Muscle of arm (tissue), 12 donors: ENCODE measurements around the gene RXRA. TPM values are rescaled to one million over a fixed set of nuclear protein-coding genes. Genes with fewer than 3 reads are reported as not detected.
A peak's percentile ranks its signal among the peaks of the same experiment; 100 is the strongest.

Experiments used
- DNase-seq: peaks from one replicate; pipeline ENCODE4 v3.0.0-alpha.2; 2013
- polyA plus RNA-seq, 12 donors: library from polyadenylated mRNA; unstranded; fragments of 120-200 nt; gene quantifications; one replicate each; pipeline ENCODE4 v1.2.1, GENCODE V29; 2013; ENCODE audit not compliant: insufficient read length in 12 of 12

RXRA gene
- polyA plus RNA-seq, 12 donors, result 23.7 to 75.2 (median 28.6) TPM; not detected in 1

DNA sequence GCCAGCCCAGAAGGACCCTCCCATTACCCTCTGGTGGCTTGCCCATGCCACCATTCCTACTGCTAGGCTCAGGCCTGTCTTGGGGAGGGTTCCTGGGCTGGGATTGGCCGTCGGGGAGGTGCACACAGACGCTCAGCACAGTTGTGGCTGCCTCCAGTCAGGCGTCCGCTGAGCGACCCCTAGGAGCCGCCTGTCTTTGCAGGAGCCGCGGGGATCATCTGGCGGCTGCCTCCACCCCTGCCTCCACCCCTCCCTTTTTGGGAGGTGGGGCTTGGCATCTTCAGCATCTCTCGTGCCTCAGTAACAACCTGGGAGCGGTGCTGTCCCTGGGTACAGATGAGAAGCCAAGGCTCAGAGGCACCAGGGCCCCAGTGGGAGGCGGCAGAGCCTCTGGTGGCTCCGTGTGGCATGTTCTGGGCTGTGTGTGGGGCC, 39.6 kb downstream of the RXRA start:
- peak; percentile 86 for DNase-seq

DNA sequence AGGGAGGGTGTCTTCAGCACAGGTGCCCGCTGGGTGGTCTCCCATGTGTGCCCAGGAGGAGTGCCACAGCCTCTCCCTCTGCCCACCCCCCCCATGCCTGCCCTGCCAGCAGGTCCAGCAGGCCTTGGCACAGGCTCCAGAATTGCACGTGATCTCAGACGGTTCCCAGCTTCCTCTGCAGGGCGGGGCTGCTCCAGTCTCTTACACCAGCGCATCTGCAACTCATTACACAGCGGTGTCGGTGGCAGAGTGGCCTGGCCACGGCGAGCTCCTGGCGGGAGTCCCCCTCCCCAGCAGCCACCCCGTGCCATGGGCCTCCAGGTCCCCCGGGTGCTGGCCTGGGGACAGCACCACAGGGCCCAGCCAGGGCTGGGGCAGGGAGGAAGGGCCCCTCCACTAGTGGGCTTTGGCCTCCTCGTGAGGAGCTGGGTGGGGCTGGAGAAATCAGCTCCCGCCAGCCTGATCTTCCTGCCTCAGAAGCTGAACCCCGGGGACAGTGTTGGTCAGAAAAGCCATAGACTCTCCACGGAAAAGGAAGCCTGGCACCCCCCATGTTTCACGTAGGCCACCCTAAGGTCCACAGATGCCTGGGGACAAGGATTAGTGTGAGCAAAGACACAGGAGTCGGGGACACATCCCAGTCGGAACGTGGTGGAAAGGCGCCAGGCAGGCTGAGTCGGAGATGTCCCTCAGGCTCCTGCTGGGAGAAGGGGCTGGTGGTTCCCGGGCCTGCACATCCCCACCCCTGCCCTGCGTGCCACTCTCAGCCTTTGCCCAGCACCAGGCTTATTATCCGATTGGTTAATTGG, 40.2 kb downstream of the RXRA start:
- peak; percentile 92 for DNase-seq

- no peak for DNase-seq
Observed at GRCh38 chr9:134367061-134367460, 40.8 kb downstream of the RXRA start.

GRCh38 chr9:134367791-134368490, 41.7 kb downstream of the RXRA start:
- no peak for DNase-seq

DNA sequence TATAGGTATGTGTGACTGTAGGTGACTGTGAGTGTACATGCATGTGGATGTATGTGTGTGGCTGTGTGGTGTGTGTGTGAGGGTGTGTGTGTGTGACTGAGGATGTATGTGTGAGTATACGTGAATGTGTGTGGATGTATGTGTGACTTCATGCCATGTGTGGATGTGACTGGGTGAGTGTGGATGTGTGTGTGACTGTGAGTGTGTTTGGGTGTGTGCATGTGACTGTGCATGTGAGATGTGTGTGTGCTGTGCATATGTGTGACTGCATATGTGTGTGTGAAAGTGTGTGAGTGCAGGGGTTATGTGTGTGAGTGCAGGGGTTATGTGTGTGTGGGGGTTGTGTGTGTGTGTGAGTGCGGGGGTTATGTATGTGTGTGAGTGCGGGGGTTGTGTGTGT, 42.3 kb downstream of the RXRA start:
- no peak for DNase-seq

DNA sequence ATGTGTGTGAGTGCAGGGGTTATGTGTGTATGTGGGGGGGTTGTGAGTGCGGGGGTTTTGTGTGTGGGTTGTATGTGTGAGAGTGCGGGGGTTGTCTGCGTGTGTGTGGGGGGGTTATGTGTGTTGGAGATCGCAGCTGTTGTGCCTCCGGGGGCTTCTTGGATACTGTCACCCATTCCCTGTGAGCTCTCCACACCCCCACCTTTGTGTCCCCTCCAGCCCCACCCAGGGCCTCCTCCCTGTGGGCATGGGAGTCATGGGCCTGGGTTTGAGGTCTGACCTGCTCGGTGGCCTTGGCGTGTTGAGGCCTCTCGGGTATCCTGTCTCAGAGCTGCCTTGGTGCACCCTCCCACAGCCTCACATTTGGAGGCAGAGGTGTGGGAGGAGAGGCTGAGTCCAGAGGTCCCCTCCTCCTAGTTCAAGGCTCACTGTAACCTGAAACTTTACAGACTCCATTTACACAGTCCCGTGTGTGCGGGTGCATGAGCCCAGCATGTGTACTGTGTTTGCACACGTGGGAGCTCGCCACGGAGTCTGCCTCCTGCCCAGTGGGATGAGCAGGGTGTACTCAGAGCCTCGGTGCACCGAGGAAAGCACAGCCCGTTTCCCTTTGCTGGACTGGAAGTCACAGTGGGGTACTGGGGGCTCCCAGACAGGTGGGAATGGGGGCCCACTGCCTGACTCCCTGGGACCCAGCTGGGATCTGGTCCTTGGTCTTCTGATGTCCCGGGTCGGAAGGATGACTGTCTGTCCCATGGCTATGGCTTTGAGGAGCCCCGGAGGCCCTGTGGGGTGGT, 43.4 kb downstream of the RXRA start:
- DNase-seq, result no peak

GRCh38 chr9:134370213-134370492, 43.9 kb downstream of the RXRA start:
- DNase-seq, result no peak

- no peak for DNase-seq
Observed at GRCh38 chr9:134370638-134371037, 44.4 kb downstream of the RXRA start.

GRCh38 chr9:134371731-134372130, 45.5 kb downstream of the RXRA start:
- DNase-seq, result peak; percentile 31

- DNase-seq, result no peak
Observed at GRCh38 chr9:134372581-134373267, 46.5 kb downstream of the RXRA start.

DNA sequence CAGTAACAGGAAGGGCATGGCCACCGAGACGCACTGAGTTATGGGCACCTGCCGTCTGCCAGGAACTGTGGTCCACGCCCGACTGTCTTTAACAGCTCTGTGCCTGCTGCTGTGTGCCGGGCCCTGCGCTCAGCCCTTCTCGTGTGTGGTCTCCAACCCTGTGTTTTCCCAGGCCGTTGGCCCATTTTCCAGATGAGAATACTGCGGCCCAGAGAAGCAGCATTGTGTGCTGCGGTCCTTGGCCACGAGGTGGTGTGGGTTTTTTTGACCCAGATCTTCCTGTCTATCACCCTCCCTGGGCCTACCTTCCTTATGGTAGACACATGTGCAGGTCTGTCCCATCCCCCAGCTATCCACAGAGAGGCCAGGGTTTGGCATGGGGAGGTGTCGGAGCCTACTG, 47.0 kb downstream of the RXRA start:
- DNase-seq, result no peak

DNA sequence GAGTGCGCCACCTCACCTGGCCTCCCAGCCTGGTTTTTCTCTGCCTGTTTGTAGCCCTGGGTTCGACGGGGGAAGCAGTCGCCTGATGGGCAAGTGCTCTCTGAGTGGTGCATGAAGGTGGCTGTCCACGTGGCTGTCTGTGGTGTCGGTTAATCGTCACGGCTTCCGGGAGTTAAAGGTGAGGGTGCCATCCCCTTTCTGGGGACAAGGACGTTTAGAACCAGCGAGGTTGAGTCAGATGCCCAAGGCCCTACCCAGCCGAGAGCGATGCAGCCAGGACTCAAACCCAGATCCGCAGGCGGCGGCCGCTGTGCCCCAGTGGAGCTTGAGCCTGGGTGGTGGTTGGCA, 47.7 kb downstream of the RXRA start:
- DNase-seq, result no peak

DNA sequence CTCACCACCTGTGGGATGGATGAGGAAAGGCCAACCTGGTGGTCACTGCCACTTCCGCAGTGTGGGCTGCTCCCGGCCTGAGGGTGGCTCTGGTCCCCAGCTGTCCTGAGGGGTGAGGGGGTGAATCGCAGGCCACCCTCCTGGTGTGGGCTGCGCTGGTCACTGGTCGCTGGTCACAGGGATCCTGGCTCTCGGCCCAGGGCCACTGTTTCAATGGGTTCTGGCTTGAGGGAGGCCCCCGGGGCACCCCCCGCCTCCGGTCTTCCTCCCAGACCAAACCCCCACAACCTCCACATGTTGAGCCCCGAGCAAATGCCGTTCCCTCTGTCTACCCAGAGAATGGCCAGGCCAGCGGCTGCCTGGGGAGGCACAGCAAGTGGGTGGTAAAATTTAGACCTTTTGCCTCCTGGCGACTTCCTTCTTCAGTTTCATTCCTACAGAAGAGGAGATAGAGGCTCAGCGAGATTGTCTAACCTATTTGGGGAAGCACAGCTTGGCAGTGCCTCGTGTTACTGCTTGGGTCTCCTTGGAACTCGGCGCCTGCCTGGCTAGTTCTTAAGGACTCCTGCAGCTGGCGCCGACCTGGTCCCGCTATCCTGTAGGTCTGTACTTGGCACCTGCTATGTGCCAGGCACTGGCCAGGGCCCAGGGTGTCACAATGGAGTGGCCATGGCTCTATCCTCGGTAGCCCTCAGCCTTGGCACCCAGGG, 48.2 kb downstream of the RXRA start:
- DNase-seq, result no peak

GRCh38 chr9:134375011-134375390, 48.7 kb downstream of the RXRA start:
- peak; percentile 35 for DNase-seq

- peak; percentile 67 for DNase-seq
Observed at GRCh38 chr9:134375430-134376385, 49.5 kb downstream of the RXRA start.

- no peak for DNase-seq
Observed at GRCh38 chr9:134376386-134377142, 50.3 kb downstream of the RXRA start.

- no peak for DNase-seq
Observed at GRCh38 chr9:134377143-134377484, 50.9 kb downstream of the RXRA start.

GRCh38 chr9:134377976-134378375, 51.7 kb downstream of the RXRA start:
- DNase-seq, result no peak

DNA sequence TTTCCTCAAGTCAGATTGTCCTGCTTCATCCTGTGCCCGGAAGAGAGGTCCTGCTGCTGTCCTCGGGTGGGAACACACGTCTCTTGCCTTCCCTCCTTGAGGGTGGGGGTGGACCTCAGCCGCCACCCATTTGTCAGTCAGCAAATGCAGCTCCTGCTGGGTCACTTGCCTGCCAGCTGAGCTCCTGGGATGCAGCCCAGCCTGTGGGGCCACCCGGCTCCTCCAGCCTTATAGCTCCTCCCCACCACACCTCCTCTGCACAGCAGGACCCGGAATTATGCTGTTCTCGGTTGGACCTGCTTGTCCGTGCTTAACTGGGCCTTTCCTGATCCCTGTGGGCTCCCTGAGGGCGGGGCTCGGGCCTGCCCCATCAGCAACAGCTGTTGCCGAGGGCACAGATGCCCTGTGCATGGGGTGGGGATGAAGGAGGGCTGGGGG, 52.7 kb downstream of the RXRA start:
- DNase-seq, result peak; percentile 40
